ENCODE results near the gene MTX1. TPM values are rescaled to one million over a fixed set of nuclear protein-coding genes. Genes with fewer than 3 reads are reported as not detected.

MTX1 gene
- polyA plus RNA-seq, 2 of the 4 experiments (the other 2 are of a cell fraction): 53.4 to 67.1 TPM

- ChIA-PET CTCF (interaction anchor here (0.7 to 11.7 kb wide), 7 partner anchors 18 to 391 kb away, joined by 3 to 102 read pairs (median 4); no protein-coding TSS in a partner anchor), POLR2A (no interaction called here)
- ATAC-seq: no peak
- 87% methylated on average over 5 of the region's 5 CpGs for WGBS (ENCODE audit: missing lambda C conversion rate)
- FAIRE-seq: no peak
- Histone ChIP-seq H3K4me3 (no peak overlapping the region), H3K4me2 (no peak overlapping the region), H3K27ac (no peak overlapping the region), H3K4me1 (peaks cover 4% of the 10 kb centered on the region; the same call in 2 of the 3 replicates), H3K9me3 (no peaks in the 10 kb centered on the region)
- no peak for DNase-seq (ENCODE audit: low read depth in 1 of 2, low spot score in 1 of 2)
- TF ChIP-seq HMGXB4 (CRISPR knock-in tag; IDR thresholded peaks at IDR 0.05; ENCODE audit: borderline replicate concordance): no peak
- no peak for TF ChIP-seq ATOH8 (CRISPR knock-in tag; IDR thresholded peaks at IDR 0.05; ENCODE audit: low read depth)
- no peak for TF ChIP-seq CHD4 (IDR thresholded peaks at IDR 0.05; ENCODE audit: borderline replicate concordance)
These were observed 7.6 kb upstream of the MTX1 start for GRCh38 chr1:155200920-155201319.

- FAIRE-seq (no peak), DNase-seq (ENCODE audit: low read depth in 1 of 2, low spot score in 1 of 2) (no peak), ATAC-seq (no peak)
- Histone ChIP-seq H3K4me3 (no peak overlapping the region), H3K4me2 (no peak overlapping the region), H3K9me3 (no peaks in the 10 kb centered on the region), H3K27ac (no peak overlapping the region), H3K4me1 (peaks cover 3% of the 10 kb centered on the region)
- ChIA-PET CTCF (interaction anchor here (1.4 to 11.7 kb wide), 6 partner anchors 8 to 48 kb away, joined by 4 to 102 read pairs (median 8); partner anchors contain the start of gene KRTCAP2), POLR2A (no interaction called here)
- TF ChIP-seq CBX2 (IDR thresholded peaks at IDR 0.05; ENCODE audit: borderline replicate concordance, low read depth): no peak
- WGBS (ENCODE audit: missing lambda C conversion rate): 82% methylated on average over 7 of the region's 7 CpGs
These were observed 6.3 kb upstream of the MTX1 start for GRCh38 chr1:155202198-155202597.

- no peak overlapping the region for H3K4me2 ChIP-seq
- ATAC-seq: no peak
- no peak overlapping the region for H3K27ac ChIP-seq
- no peak for DNase-seq (ENCODE audit: low read depth in 1 of 2, low spot score in 1 of 2)
- no peak for FAIRE-seq
- peaks cover 11% of the 10 kb centered on the region for H3K4me1 ChIP-seq
- TF ChIP-seq ATOH8 (CRISPR knock-in tag; IDR thresholded peaks at IDR 0.05; ENCODE audit: low read depth) (no peak), TP53 (CRISPR knock-in tag; IDR thresholded peaks at IDR 0.05) (no peak), ESRRA (IDR thresholded peaks at IDR 0.05; ENCODE audit: borderline replicate concordance, low read length) (no peak), PHF8 (IDR thresholded peaks at IDR 0.05; ENCODE audit: borderline replicate concordance, low read depth) (no peak), ELK1 (IDR thresholded peaks at IDR 0.05; ENCODE audit: low read depth, low read length) (no peak), E2F6 (IDR thresholded peaks at IDR 0.05; ENCODE audit: borderline replicate concordance, low read depth) (no peak)
- H3K4me3 ChIP-seq: no peak overlapping the region
- ChIA-PET CTCF (interaction anchor here (1.2 to 11.7 kb wide), 6 partner anchors 9 to 47 kb away, joined by 3 to 102 read pairs (median 13); partner anchors contain the start of gene KRTCAP2), POLR2A (interaction anchor here (1.2 kb wide), 1 partner anchor 10 kb away, joined by 3 read pairs; no protein-coding TSS in a partner anchor)
- 93% methylated on average over 19 of the region's 19 CpGs for WGBS (ENCODE audit: missing lambda C conversion rate)
- H3K9me3 ChIP-seq: no peaks in the 10 kb centered on the region
These were observed 5.6 kb upstream of the MTX1 start for GRCh38 chr1:155202731-155203515.

GRCh38 chr1:155205035-155205434, 3.5 kb upstream of the MTX1 start:
- no peak for FAIRE-seq
- Histone ChIP-seq H3K4me1 (peaks cover 19% of the 10 kb centered on the region), H3K27ac (no peak overlapping the region), H3K4me2 (no peak overlapping the region), H3K9me3 (no peaks in the 10 kb centered on the region), H3K4me3 (no peak overlapping the region)
- ChIA-PET POLR2A (interaction anchor here (0.9 kb wide), 1 partner anchor 11 kb away, joined by 3 read pairs; no protein-coding TSS in a partner anchor), CTCF (interaction anchor here (1.0 to 11.7 kb wide), 4 partner anchors 10 to 45 kb away, joined by 3 to 102 read pairs (median 90); no protein-coding TSS in a partner anchor)
- DNase-seq (ENCODE audit: low read depth in 1 of 2, low spot score in 1 of 2): no peak
- WGBS (ENCODE audit: missing lambda C conversion rate): 94% methylated on average over 14 of the region's 14 CpGs
- TF ChIP-seq KDM5A (IDR thresholded peaks at IDR 0.05): no peak
- no peak for TF ChIP-seq FOXS1 (CRISPR knock-in tag; IDR thresholded peaks at IDR 0.05)
- no peak for ATAC-seq
